Esophagus muscularis mucosa (tissue), 4 donors: ENCODE results near the gene LENG1. TPM values are rescaled to one million over a fixed set of nuclear protein-coding genes. Genes with fewer than 3 reads are reported as not detected.

Experiments used
- DNase-seq: peaks from one replicate; pipeline ENCODE4 v3.0.0-alpha.2; 2017; ENCODE audit errors: extremely low spot score
- H3K27ac ChIP-seq, 4 donors: fragments of 200-600 bp; sonication (generic); replicated peaks in 1 of 4; 1 replicate in 3 of 4; 2 replicates in 1 of 4; pipeline ENCODE4 v1.5.1; 2016 to 2019; ENCODE audit warnings: mild to moderate bottlenecking in 1 of 4
- H3K27me3 ChIP-seq, 4 donors: fragments of 200-600 bp; sonication (generic); one replicate each; pipeline versions ENCODE4 v1.5.1 to v1.6.0; 2016 to 2019
- H3K36me3 ChIP-seq, 4 donors: fragments of 200-600 bp; sonication (generic); one replicate each; pipeline ENCODE4 v1.5.1; 2016 to 2019
- H3K4me1 ChIP-seq, 4 donors: fragments of 200-600 bp; sonication (generic); one replicate each; pipeline ENCODE4 v1.5.1; 2016 to 2019
- H3K4me3 ChIP-seq, 4 donors: fragments of 200-600 bp; sonication (generic); 1 replicate in 2 of 4; 2 replicates in 2 of 4; pipeline ENCODE4 v1.5.1; 2016 to 2019; ENCODE audit warnings: mild to moderate bottlenecking in 4 of 4, moderate library complexity in 1 of 4
- H3K9me3 ChIP-seq, 4 donors: fragments of 200-600 bp; sonication (generic); 1 replicate in 3 of 4; 2 replicates in 1 of 4; pipeline ENCODE4 v1.5.1; 2016 to 2019
- EP300 ChIP-seq: sonication (generic); formaldehyde crosslinking; IDR thresholded peaks from one replicate; pipeline ENCODE4 v1.6.1; 2017; ENCODE audit warnings: antibody characterized with exemption
- POLR2A ChIP-seq: fragments of 450-650 bp; IDR thresholded peaks from one replicate; pipeline ENCODE4 v1.6.1; 2017; ENCODE audit warnings: antibody characterized with exemption, moderate library complexity, mild to moderate bottlenecking, low read depth
- POLR2AphosphoS5 ChIP-seq, 2 donors: sonication (generic); formaldehyde crosslinking; IDR thresholded peaks; one replicate each; pipeline ENCODE4 v1.6.1; 2017; ENCODE audit warnings: antibody characterized with exemption in 2 of 2
- WGBS: methylation state at CpG from one replicate; pipeline ENCODE4 v1.1.5; 2018; 5-methylcytosine and 5-hydroxymethylcytosine counted together
- intact Hi-C: fragments of 100-400 bp; cut with DNase I; formaldehyde crosslinking; loops from one replicate; pipeline ENCODE4 v1.15.1; 2023
- total RNA-seq, 4 donors: library from RNA; depleted of rRNA; stranded (reverse); fragments of >200 nt; gene quantifications; one replicate each; pipeline versions ENCODE4 v1.1.0 to v1.2.1, GENCODE V29; 2016
- TF ChIP-seq, protein P1 (sequence below), 3 experiments: fragments of 200-600 bp in 2 of 3; fragments of 450-650 bp in 1 of 3; sonication (generic) in 2 of 3; IDR thresholded peaks; one replicate each; pipeline ENCODE4 v1.5.1; 2017 to 2019; ENCODE audit warnings: antibody characterized with exemption in 3 of 3, mild to moderate bottlenecking in 2 of 3, moderate library complexity in 1 of 3

The LENG1 gene
- total RNA-seq, 4 donors from 2014 or later = 10.0 to 12.7 (median 11.5) TPM

DNA sequence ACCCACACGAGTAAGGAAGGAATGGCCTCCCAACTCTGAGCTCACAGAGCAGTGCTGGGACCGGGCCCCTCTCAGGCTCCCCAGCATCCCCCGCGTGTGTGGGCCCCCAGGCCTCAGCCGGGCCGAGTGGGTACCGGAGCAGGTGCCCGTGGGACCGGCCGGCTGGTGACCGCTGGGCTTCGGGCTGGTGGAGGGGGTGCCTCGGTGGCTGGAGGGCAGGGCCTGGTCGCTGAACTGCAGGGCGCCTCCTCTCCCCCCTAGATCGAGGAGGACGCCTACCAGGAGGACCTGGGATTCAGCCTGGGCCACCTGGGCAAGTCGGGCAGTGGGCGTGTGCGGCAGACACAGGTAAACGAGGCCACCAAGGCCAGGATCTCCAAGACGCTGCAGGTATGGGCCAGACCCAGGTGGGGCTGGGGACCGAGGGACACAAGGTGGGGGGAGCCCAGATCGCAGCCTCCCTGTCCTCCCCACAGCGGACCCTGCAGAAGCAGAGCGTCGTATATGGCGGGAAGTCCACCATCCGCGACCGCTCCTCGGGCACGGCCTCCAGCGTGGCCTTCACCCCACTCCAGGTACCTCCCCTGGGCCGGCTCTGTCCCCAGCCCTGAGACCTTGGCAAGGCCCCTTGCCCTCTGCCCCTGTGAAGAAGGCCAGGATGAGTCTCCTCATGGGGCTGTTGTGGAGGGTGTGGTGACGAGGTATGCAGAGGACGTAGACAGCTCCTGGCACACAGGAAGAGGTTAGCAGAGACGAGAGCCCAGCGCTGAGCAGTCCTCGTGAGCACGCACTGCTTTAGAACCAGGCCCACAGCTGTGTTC lies 30.5 kb downstream of the LENG1 start:
- Histone ChIP-seq H3K27me3 (no peaks in the 10 kb centered on the region), H3K9me3 (no peaks in the 10 kb centered on the region), H3K4me1 (no peaks in the 10 kb centered on the region), H3K27ac (no peak overlapping the region), H3K4me3 (no peak overlapping the region), H3K36me3 (peaks cover 73 to 92% (median 87%) of the 10 kb centered on the region in 4 donors)
- TF ChIP-seq POLR2AphosphoS5 (IDR thresholded peaks at IDR 0.05) (no peak), POLR2A (no peak), EP300 (no peak)
- TF ChIP-seq, protein P1, sequence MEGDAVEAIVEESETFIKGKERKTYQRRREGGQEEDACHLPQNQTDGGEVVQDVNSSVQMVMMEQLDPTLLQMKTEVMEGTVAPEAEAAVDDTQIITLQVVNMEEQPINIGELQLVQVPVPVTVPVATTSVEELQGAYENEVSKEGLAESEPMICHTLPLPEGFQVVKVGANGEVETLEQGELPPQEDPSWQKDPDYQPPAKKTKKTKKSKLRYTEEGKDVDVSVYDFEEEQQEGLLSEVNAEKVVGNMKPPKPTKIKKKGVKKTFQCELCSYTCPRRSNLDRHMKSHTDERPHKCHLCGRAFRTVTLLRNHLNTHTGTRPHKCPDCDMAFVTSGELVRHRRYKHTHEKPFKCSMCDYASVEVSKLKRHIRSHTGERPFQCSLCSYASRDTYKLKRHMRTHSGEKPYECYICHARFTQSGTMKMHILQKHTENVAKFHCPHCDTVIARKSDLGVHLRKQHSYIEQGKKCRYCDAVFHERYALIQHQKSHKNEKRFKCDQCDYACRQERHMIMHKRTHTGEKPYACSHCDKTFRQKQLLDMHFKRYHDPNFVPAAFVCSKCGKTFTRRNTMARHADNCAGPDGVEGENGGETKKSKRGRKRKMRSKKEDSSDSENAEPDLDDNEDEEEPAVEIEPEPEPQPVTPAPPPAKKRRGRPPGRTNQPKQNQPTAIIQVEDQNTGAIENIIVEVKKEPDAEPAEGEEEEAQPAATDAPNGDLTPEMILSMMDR (IDR thresholded peaks at IDR 0.05) = no peak
- DNase-seq = no peak
- WGBS = 96% methylated on average over 28 of the region's 41 CpGs
- intact Hi-C loops = no loop called here

DNA sequence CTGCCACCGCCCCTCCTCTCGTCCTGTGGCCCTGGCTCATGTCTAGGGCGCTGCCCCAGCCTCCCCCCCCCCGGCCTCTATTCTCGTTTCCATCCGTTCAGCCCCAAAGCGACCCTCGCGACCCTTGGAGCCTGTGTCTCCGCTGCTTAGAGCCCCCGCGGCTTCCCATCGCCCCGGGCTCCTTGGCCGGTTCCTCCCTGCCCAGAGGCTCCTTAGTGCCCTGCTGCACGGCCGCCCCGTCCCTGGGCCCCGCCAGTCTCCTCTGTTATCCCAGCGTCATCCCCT lies 31.1 kb downstream of the LENG1 start:
- intact Hi-C loops = no loop called here

DNA sequence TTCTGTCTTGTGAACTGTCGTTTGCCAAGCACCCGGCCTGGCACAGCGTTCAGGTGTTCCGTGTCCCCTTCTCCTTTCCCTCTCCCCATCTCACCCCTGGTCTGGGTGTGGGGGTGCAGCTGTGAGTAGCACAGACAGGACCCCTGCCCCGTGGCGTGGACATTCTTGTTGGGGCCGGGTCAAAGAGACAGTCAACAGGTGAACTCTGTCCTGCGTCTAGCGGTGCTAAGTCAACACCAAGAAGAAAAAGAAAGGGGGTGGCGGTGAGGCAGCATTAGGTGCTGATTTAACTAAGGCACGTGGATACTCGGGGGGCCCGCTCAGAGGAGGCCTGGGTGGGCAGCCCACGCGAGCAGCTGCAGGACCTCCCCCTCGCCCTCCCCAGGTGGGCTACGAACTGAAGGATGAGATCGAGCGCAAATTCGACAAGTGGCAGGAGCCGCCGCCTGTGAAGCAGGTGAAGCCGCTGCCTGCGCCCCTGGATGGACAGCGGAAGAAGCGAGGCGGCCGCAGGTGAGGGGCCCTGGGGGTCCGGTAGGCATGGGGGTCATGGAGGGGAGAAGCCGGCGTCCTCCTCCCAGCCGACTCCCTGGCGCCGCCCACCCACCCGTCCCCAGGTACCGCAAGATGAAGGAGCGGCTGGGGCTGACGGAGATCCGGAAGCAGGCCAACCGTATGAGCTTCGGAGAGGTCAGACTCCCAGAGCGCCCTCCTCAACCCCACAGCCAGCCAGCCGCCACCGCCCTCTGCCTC lies 31.7 kb downstream of the LENG1 start:
- Histone ChIP-seq H3K9me3 (no peaks in the 10 kb centered on the region), H3K27ac (no peak overlapping the region), H3K27me3 (no peaks in the 10 kb centered on the region), H3K36me3 (peaks cover 84 to 99% (median 97%) of the 10 kb centered on the region in 4 donors), H3K4me1 (no peaks in the 10 kb centered on the region), H3K4me3 (no peak overlapping the region)
- 95% methylated on average over 41 of the region's 44 CpGs for WGBS
- intact Hi-C loops = no loop called here
- TF ChIP-seq, protein P1 (IDR thresholded peaks at IDR 0.05) = no peak
- TF ChIP-seq POLR2A (no peak), EP300 (no peak), POLR2AphosphoS5 (IDR thresholded peaks at IDR 0.05) (no peak)
- DNase-seq = no peak

More for the DNA sequence above, 31.1 kb downstream of the LENG1 start:
- Histone ChIP-seq H3K36me3 (peaks cover 79 to 98% (median 93%) of the 10 kb centered on the region in 4 donors), H3K27ac (no peak overlapping the region), H3K9me3 (no peaks in the 10 kb centered on the region), H3K27me3 (no peaks in the 10 kb centered on the region), H3K4me1 (no peaks in the 10 kb centered on the region), H3K4me3 (no peak overlapping the region)
- WGBS = 91% methylated on average over 16 of the region's 20 CpGs
- no peak for TF ChIP-seq POLR2A
- TF ChIP-seq, protein P1 (IDR thresholded peaks at IDR 0.05) = no peak
- TF ChIP-seq EP300 = no peak
- no peak for TF ChIP-seq POLR2AphosphoS5 (IDR thresholded peaks at IDR 0.05)
- DNase-seq = no peak

DNA sequence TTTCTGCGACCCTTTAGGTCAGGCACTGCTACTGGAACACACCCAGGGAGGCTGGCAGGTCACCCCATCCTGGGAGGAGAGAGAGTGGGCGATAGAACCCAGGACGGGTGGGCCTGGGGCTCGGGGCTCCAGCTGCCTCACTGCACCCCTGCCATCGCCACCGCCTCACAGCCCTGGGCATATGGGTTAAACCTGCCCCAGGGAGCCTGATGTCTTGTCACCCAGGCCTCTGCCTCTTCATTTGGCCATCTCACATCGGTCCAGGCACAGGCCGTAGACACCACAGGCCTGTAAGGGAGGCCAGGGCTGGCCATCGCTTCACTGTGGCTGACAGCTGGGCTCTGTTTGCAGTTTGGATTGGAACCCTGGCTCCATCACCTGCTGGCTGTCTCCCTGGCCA lies 33.8 kb downstream of the LENG1 start:
- H3K9me3 ChIP-seq = no peaks in the 10 kb centered on the region
- TF ChIP-seq EP300 (no peak), POLR2AphosphoS5 (IDR thresholded peaks at IDR 0.05) (no peak), POLR2A (no peak)
- TF ChIP-seq, protein P1 (IDR thresholded peaks at IDR 0.05) = no peak
- DNase-seq = no peak
- H3K27ac ChIP-seq = no peak overlapping the region
- intact Hi-C loops = no loop called here
- H3K4me3 ChIP-seq = no peak overlapping the region
- H3K4me1 ChIP-seq = no peaks in the 10 kb centered on the region
- WGBS = 90% methylated on average over 5 of the region's 9 CpGs
- H3K27me3 ChIP-seq = no peaks in the 10 kb centered on the region
- H3K36me3 ChIP-seq = peaks cover 83 to 99% (median 97%) of the 10 kb centered on the region in 4 donors
